K562 treated with DMSO at 1 percent for 24 hours (cell line): Measurements from ENCODE around the gene CUL3. TPM values are rescaled to one million over a fixed set of nuclear protein-coding genes. Genes with fewer than 3 reads are reported as not detected.

Experiments
- total RNA-seq: library from RNA; unstranded; fragments of 300-600 nt; gene quantifications from 2 replicates; pipeline ENCODE4 v1.2.3, GENCODE V29; 2022; ENCODE audit warnings: low read depth; ENCODE audit not compliant: insufficient read depth

The CUL3 gene
- 25.2 and 28.8 TPM in 2 replicates for total RNA-seq

GRCh38 chr2:224585211-224586088 is at the start of gene CUL3:
CUL3 (minus strand) TSS chr2:224585363; CDS start chr2:224585009, 354 bp downstream.

Other genes starting within 250 kb of the CUL3 start
- 1.6 and 1.9 TPM in 2 replicates for gene FAM124B, start 183.3 kb downstream of the CUL3 start, total RNA-seq
- gene CCDC195, start 131.0 kb upstream of the CUL3 start, total RNA-seq: not detected in 2 replicates